WTC11 (cell line): ENCODE results near the gene TDRD1.

ENCODE experiments used
- ATF6 ChIP-seq: sonication (generic); formaldehyde crosslinking; IDR thresholded peaks from 2 replicates; pipeline ENCODE4 v1.8.1; 2023; ENCODE audit warnings: mild to moderate bottlenecking, missing genetic modification reagents
- CBFB ChIP-seq: sonication (generic); formaldehyde crosslinking; IDR thresholded peaks from 2 replicates; pipeline ENCODE4 v1.8.1; 2022; ENCODE audit warnings: mild to moderate bottlenecking, low read depth, missing genetic modification reagents
- CTCF ChIP-seq: fragments of 200-600 bp; IDR thresholded peaks from 2 replicates; pipeline ENCODE4 v1.8.0; 2022; ENCODE audit warnings: antibody characterized with exemption
- TEAD4 ChIP-seq: sonication (generic); formaldehyde crosslinking; IDR thresholded peaks from 2 replicates; pipeline ENCODE4 v1.8.0; 2022; ENCODE audit warnings: mild to moderate bottlenecking, missing genetic modification reagents
- ZNF232 ChIP-seq: sonication (generic); formaldehyde crosslinking; IDR thresholded peaks from 2 replicates; pipeline ENCODE4 v1.8.0; 2022; ENCODE audit warnings: mild to moderate bottlenecking, missing genetic modification reagents
- ZNF532 ChIP-seq: fragments of 250-450 bp; sonication (Bioruptor Pico); IDR thresholded peaks from 2 replicates; pipeline ENCODE4 v1.9.0; 2021; ENCODE audit warnings: mild to moderate bottlenecking, borderline replicate concordance

- no peak for TF ChIP-seq CBFB (CRISPR knock-in tag)
- no peak for TF ChIP-seq ATF6 (CRISPR knock-in tag)
- no peak for TF ChIP-seq ZNF532 (CRISPR knock-in tag)
- no peak for TF ChIP-seq CTCF
- TF ChIP-seq TEAD4 (CRISPR knock-in tag), result no peak
- no peak for TF ChIP-seq ZNF232 (CRISPR knock-in tag)
Observed at GRCh38 chr10:114142018-114142417, 37.1 kb upstream of the TDRD1 start.
